DMS53 treated with DMSO at 0.1 percent for 48 hours (cell line): ENCODE measurements around the gene ACAA2.
"Not testable (repeated sequence)": the region's sequence is repeated elsewhere in the genome, so short reads cannot be mapped to it uniquely, and the experiment has no call there.

Experiments used
- DNase-seq: peaks from one replicate; lab custom pipeline; 2025; ENCODE audit not compliant: unreplicated experiment; lab: John Stamatoyannopoulos, UW

ACAA2 gene

GRCh38 chr18:49845629-49846360 lies 32.5 kb upstream of the ACAA2 start:
- no peak for DNase-seq

- DNase-seq = no peak
Observed at GRCh38 chr18:49844903-49845302, 31.6 kb upstream of the ACAA2 start.

GRCh38 chr18:49843778-49844625 lies 30.7 kb upstream of the ACAA2 start:
- no peak for DNase-seq

GRCh38 chr18:49843131-49843530 lies 29.8 kb upstream of the ACAA2 start:
- DNase-seq = no peak

- no peak for DNase-seq
Observed at GRCh38 chr18:49842656-49843055, 29.3 kb upstream of the ACAA2 start.

GRCh38 chr18:49841236-49842217 lies 28.2 kb upstream of the ACAA2 start:
- DNase-seq = peak; percentile 39

- DNase-seq = no peak
Observed at GRCh38 chr18:49839012-49839411, 25.7 kb upstream of the ACAA2 start.

GRCh38 chr18:49838381-49838780 lies 25.0 kb upstream of the ACAA2 start:
- no peak for DNase-seq

GRCh38 chr18:49837889-49838288 lies 24.6 kb upstream of the ACAA2 start:
- no peak for DNase-seq

GRCh38 chr18:49837316-49837835 lies 24.0 kb upstream of the ACAA2 start:
- not testable (repeated sequence) for DNase-seq

GRCh38 chr18:49835405-49835804 lies 22.1 kb upstream of the ACAA2 start:
- no peak for DNase-seq

GRCh38 chr18:49834258-49834657 lies 20.9 kb upstream of the ACAA2 start:
- no peak for DNase-seq

GRCh38 chr18:49833814-49834213 lies 20.5 kb upstream of the ACAA2 start:
- no peak for DNase-seq

GRCh38 chr18:49832221-49832647 lies 18.9 kb upstream of the ACAA2 start:
- DNase-seq = no peak

- DNase-seq = no peak
Observed at GRCh38 chr18:49827996-49828395, 14.7 kb upstream of the ACAA2 start.

GRCh38 chr18:49819823-49820671 lies 6.7 kb upstream of the ACAA2 start:
- DNase-seq = no peak

GRCh38 chr18:49819071-49819662 lies 5.8 kb upstream of the ACAA2 start:
- no peak for DNase-seq

GRCh38 chr18:49817947-49818346 lies 4.6 kb upstream of the ACAA2 start:
- DNase-seq = no peak

- DNase-seq = no peak
Observed at GRCh38 chr18:49815927-49816326, 2.6 kb upstream of the ACAA2 start.

- DNase-seq = peak; percentile 64
Observed at GRCh38 chr18:49814147-49814499, 790 bp upstream of the ACAA2 start.
